Gastrocnemius medialis (tissue), 4 donors: ENCODE results near the gene CHP1.

Experiments used
- CTCF ChIP-seq, 5 experiments: fragments of 450-650 bp in 3 of 5; fragments of 200-600 bp in 2 of 5; sonication (generic) in 2 of 5; IDR thresholded peaks in 4 of 5; conservative IDR thresholded peaks in 1 of 5; 1 replicate in 4 of 5; 2 replicates in 1 of 5; pipeline ENCODE4 v1.5.1; 2016 to 2019; ENCODE audit warnings: antibody characterized with exemption in 5 of 5, mild to moderate bottlenecking in 3 of 5, moderate library complexity in 3 of 5
- POLR2A ChIP-seq, 2 donors: fragments of 450-650 bp; IDR thresholded peaks; one replicate each; pipeline ENCODE4 v1.6.1; 2017; ENCODE audit warnings: antibody characterized with exemption in 2 of 2, mild to moderate bottlenecking in 2 of 2, moderate library complexity in 2 of 2

- no peak for TF ChIP-seq CTCF (IDR thresholded peaks at IDR 0.05 in 4 of 5, conservative IDR thresholded peaks at IDR 0.05 in 1 of 5)
- TF ChIP-seq POLR2A (IDR thresholded peaks at IDR 0.05): no peak
These were observed 31.5 kb downstream of the CHP1 start for GRCh38 chr15:41262571-41262970.
